ENCODE data around the gene ZFYVE1.
"Not testable (repeated sequence)": the region's sequence is repeated elsewhere in the genome, so short reads cannot be mapped to it uniquely, and the experiment has no call there.

ZFYVE1 gene

GRCh38 chr14:72957213-72957612 is 69.7 kb downstream of the ZFYVE1 start:
- DNase-seq (ENCODE audit: low spot score) = no peak

GRCh38 chr14:72956741-72957140 is 70.2 kb downstream of the ZFYVE1 start:
- not testable (repeated sequence) for DNase-seq (ENCODE audit: low spot score)

GRCh38 chr14:72952171-72952570 is 74.7 kb downstream of the ZFYVE1 start:
- no peak for DNase-seq (ENCODE audit: low spot score)

GRCh38 chr14:72948481-72949138 is 78.3 kb downstream of the ZFYVE1 start:
- DNase-seq (ENCODE audit: low spot score) = no peak

- no peak for DNase-seq (ENCODE audit: low spot score)
Measured at GRCh38 chr14:72947366-72948160, 79.3 kb downstream of the ZFYVE1 start.

- no peak for DNase-seq (ENCODE audit: low spot score)
Measured at GRCh38 chr14:72946491-72946890, 80.4 kb downstream of the ZFYVE1 start.

- DNase-seq (ENCODE audit: low spot score) = no peak
Measured at GRCh38 chr14:72945356-72946027, 81.4 kb downstream of the ZFYVE1 start.

- DNase-seq (ENCODE audit: low spot score) = no peak
Measured at GRCh38 chr14:72943876-72944430, 83.0 kb downstream of the ZFYVE1 start.

- no peak for DNase-seq (ENCODE audit: low spot score)
Measured at GRCh38 chr14:72942934-72943333, 84.0 kb downstream of the ZFYVE1 start.

GRCh38 chr14:72941286-72941985 is 85.5 kb downstream of the ZFYVE1 start:
- DNase-seq (ENCODE audit: low spot score) = no peak

- no peak for DNase-seq (ENCODE audit: low spot score)
Measured at GRCh38 chr14:72939630-72940029, 87.3 kb downstream of the ZFYVE1 start.

- no peak for DNase-seq (ENCODE audit: low spot score)
Measured at GRCh38 chr14:72932893-72933292, 94.0 kb downstream of the ZFYVE1 start.

GRCh38 chr14:72929316-72930080 is 97.4 kb downstream of the ZFYVE1 start:
- DNase-seq (ENCODE audit: low spot score) = no peak

GRCh38 chr14:72928872-72929271 is 98.0 kb downstream of the ZFYVE1 start:
- no peak for DNase-seq (ENCODE audit: low spot score)

- peak; percentile 95 for DNase-seq (ENCODE audit: low spot score)
Measured at GRCh38 chr14:72926292-72927028, 100.4 kb downstream of the ZFYVE1 start, which contains the start of gene DCAF4. TSS of gene DCAF4 (plus strand) at chr14:72926464. CDS start at chr14:72937979, 11,515 bp downstream.

GRCh38 chr14:72925815-72926291 is 101.1 kb downstream of the ZFYVE1 start:
- DNase-seq (ENCODE audit: low spot score) = no peak

- no peak for DNase-seq (ENCODE audit: low spot score)
Measured at GRCh38 chr14:72925171-72925759, 101.6 kb downstream of the ZFYVE1 start.

GRCh38 chr14:72924337-72924736 is 102.6 kb downstream of the ZFYVE1 start:
- DNase-seq (ENCODE audit: low spot score) = no peak

- DNase-seq (ENCODE audit: low spot score) = no peak
Measured at GRCh38 chr14:72921396-72921795, 105.5 kb downstream of the ZFYVE1 start.

- DNase-seq (ENCODE audit: low spot score) = no peak
Measured at GRCh38 chr14:72920008-72920407, 106.9 kb downstream of the ZFYVE1 start.

All from left forelimb (tissue), 1 donor.